Mesenchymal stem cell (in vitro differentiated cells and primary cell): ENCODE data around the gene PI4KA.

Experiments
- DNase-seq: peaks from one replicate; pipeline ENCODE4 v3.0.0-alpha.2; 2013
- H2AFZ ChIP-seq: one replicate; pipeline ENCODE4 v1.6.1; 2013; ENCODE audit warnings: low read depth, mild to moderate bottlenecking, control low read depth, inconsistent platforms, low read length, moderate library complexity
- H2AK5ac ChIP-seq: 2 replicates; pipeline ENCODE4 v1.6.1; 2013; ENCODE audit warnings: low read length, moderate library complexity, mild to moderate bottlenecking, inconsistent platforms; ENCODE audit not compliant: severe bottlenecking
- H2BK120ac ChIP-seq: one replicate; pipeline ENCODE4 v1.6.1; 2013; ENCODE audit warnings: low read depth, mild to moderate bottlenecking, inconsistent platforms, low read length, moderate library complexity
- H2BK12ac ChIP-seq, 2 experiments: one replicate each; pipeline ENCODE4 v1.6.1; 2013; ENCODE audit warnings: inconsistent platforms in 2 of 2, low read length in 2 of 2, mild to moderate bottlenecking in 2 of 2, moderate library complexity in 2 of 2, control low read depth in 1 of 2
- H2BK15ac ChIP-seq: one replicate; pipeline ENCODE4 v1.6.1; 2013; ENCODE audit warnings: mild to moderate bottlenecking, low read depth, inconsistent platforms; ENCODE audit not compliant: poor library complexity, severe bottlenecking
- H2BK5ac ChIP-seq: 2 replicates; pipeline ENCODE4 v1.6.1; 2013; ENCODE audit warnings: low read depth, mild to moderate bottlenecking, low read length, control low read depth, inconsistent platforms; ENCODE audit not compliant: poor library complexity, severe bottlenecking
- H3K14ac ChIP-seq, 2 experiments: one replicate each; pipeline ENCODE4 v1.6.1; 2013; ENCODE audit warnings: inconsistent platforms in 2 of 2, low read length in 2 of 2, control low read depth in 1 of 2, mild to moderate bottlenecking in 1 of 2, moderate library complexity in 1 of 2
- H3K18ac ChIP-seq, 2 experiments: one replicate each; pipeline ENCODE4 v1.6.1; 2013; ENCODE audit warnings: inconsistent platforms in 2 of 2, low read length in 2 of 2, control low read depth in 1 of 2, low read depth in 1 of 2, mild to moderate bottlenecking in 1 of 2
- H3K23ac ChIP-seq, 2 experiments: one replicate each; pipeline ENCODE4 v1.6.1; 2013; ENCODE audit warnings: inconsistent platforms in 2 of 2, low read length in 2 of 2, mild to moderate bottlenecking in 2 of 2, moderate library complexity in 2 of 2, control low read depth in 1 of 2
- H3K27ac ChIP-seq: 2 replicates; pipeline ENCODE4 v1.5.1; 2013; ENCODE audit warnings: mild to moderate bottlenecking, moderate library complexity, low read length, control low read depth, inconsistent platforms; ENCODE audit not compliant: poor library complexity, severe bottlenecking
- H3K27me3 ChIP-seq, 2 experiments: 2 replicates each; pipeline versions ENCODE4 v1.6.1 to v1.7.0; 2013; ENCODE audit warnings: low read length in 2 of 2, mild to moderate bottlenecking in 2 of 2, moderate library complexity in 2 of 2, control low read depth in 1 of 2, inconsistent platforms in 1 of 2; ENCODE audit not compliant: control insufficient read depth in 1 of 2, insufficient read depth in 1 of 2
- H3K36me3 ChIP-seq, 2 experiments: 2 replicates each; pipeline versions ENCODE4 v1.6.1 to v1.7.0; 2013; ENCODE audit warnings: low read length in 2 of 2, control low read depth in 1 of 2, inconsistent platforms in 1 of 2, low read depth in 1 of 2, mild to moderate bottlenecking in 1 of 2; ENCODE audit not compliant: insufficient read depth in 2 of 2, control insufficient read depth in 1 of 2
- H3K4ac ChIP-seq, 2 experiments: one replicate each; pipeline ENCODE4 v1.6.1; 2013; ENCODE audit warnings: inconsistent platforms in 2 of 2, low read length in 2 of 2, mild to moderate bottlenecking in 2 of 2, moderate library complexity in 2 of 2, control low read depth in 1 of 2, low read depth in 1 of 2
- H3K4me1 ChIP-seq: 2 replicates; pipeline ENCODE4 v1.6.1; 2013; ENCODE audit warnings: low read depth, low read length, control low read depth; ENCODE audit not compliant: control insufficient read depth, insufficient read depth
- H3K4me2 ChIP-seq: 2 replicates; pipeline ENCODE4 v1.6.1; 2013; ENCODE audit warnings: low read length, mild to moderate bottlenecking, inconsistent platforms; ENCODE audit not compliant: poor library complexity, severe bottlenecking
- H3K4me3 ChIP-seq, 2 experiments: 2 replicates each; pipeline versions ENCODE4 v1.5.1 to v1.7.0; 2013; ENCODE audit warnings: low read length in 2 of 2, mild to moderate bottlenecking in 2 of 2, control low read depth in 1 of 2, low read depth in 1 of 2; ENCODE audit not compliant: insufficient read depth in 1 of 2
- H3K79me1 ChIP-seq: replicated peaks from 2 replicates; pipeline ENCODE4 v1.6.1; 2013; ENCODE audit warnings: mild to moderate bottlenecking, control low read depth, low read length, inconsistent platforms; ENCODE audit not compliant: poor library complexity, severe bottlenecking
- H3K9ac ChIP-seq: 2 replicates; pipeline ENCODE4 v1.7.0; 2013; ENCODE audit warnings: mild to moderate bottlenecking, low read length, moderate library complexity
- H3K9me3 ChIP-seq: 2 replicates; pipeline ENCODE4 v1.7.0; 2013; ENCODE audit warnings: mild to moderate bottlenecking, low read length; ENCODE audit not compliant: control insufficient read depth
- H4K8ac ChIP-seq: one replicate; pipeline ENCODE4 v1.6.1; 2013; ENCODE audit warnings: inconsistent platforms, mild to moderate bottlenecking, low read length, moderate library complexity
- H4K91ac ChIP-seq: one replicate; pipeline ENCODE4 v1.6.1; 2013; ENCODE audit warnings: mild to moderate bottlenecking, low read length, inconsistent platforms
- WGBS: methylation state at CpG from one replicate; pipeline ENCODE4 v1.1.7; 2013; ENCODE audit warnings: mixed read lengths; 5-methylcytosine and 5-hydroxymethylcytosine counted together

PI4KA gene

DNA sequence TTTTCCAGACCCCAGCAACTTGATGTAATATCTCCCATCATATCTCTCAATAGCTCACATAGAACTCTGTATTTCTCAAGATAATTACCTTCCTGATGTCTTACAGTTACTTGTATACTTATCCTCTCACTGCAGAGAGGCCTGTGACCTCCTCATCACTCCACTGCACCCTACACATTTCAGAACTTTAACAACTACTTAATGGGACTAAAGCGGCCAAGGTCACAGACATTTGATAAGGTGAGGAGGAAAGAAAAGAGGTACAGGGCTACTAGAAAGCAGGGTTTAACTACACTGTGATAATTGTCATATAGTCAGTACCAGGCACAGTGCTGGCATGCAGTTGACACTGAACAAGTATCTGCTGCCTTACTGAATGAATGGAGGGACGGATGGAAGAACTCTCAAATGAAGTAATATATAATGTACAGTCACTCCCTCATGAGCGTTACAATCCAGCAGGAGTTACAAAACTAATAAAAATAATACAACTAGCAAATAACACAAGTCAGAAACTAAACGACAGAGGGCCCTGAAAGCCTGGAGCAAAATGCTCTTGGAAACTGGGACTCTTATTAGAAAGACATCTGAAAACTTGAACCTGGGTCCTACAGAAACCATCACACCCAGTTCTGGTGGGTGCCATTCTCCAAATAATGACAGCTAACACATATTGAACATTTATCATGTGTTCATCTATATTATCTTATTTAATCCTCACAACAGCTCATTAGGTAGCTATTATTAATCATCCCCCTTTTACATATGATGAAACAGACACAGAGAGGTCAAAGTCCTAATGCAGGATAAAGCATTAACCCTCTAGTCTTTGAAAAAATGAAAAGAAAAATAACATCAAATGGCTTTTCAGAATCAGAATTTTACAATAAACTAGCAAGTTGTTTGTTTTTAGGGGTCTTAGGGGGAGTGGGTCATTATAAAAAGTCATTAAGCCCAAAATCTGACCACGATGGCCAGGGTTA lies 14.3 kb downstream of the PI4KA start:
- Histone ChIP-seq H4K8ac (no peak overlapping the region), H3K36me3 (no peaks in the 10 kb centered on the region), H3K27me3 (no peaks in the 10 kb centered on the region), H3K14ac (no peak overlapping the region), H2AK5ac (no peak overlapping the region), H3K79me1 (peaks cover 26% of the 10 kb centered on the region), H3K9ac (no peak overlapping the region), H2BK12ac (no peak overlapping the region), H3K27ac (no peak overlapping the region), H3K18ac (no peak overlapping the region), H2BK15ac (no peak overlapping the region), H2BK120ac (no peak overlapping the region), H3K4me1 (no peaks in the 10 kb centered on the region), H3K4ac (no peak overlapping the region), H4K91ac (no peak overlapping the region), H2AFZ (no peak overlapping the region), H3K4me3 (no peak overlapping the region), H3K23ac (no peak overlapping the region), H3K4me2 (no peak overlapping the region), H3K9me3 (no peaks in the 10 kb centered on the region), H2BK5ac (no peak overlapping the region)
- no peak for DNase-seq
- 98% methylated on average over 4 of the region's 5 CpGs for WGBS

DNA sequence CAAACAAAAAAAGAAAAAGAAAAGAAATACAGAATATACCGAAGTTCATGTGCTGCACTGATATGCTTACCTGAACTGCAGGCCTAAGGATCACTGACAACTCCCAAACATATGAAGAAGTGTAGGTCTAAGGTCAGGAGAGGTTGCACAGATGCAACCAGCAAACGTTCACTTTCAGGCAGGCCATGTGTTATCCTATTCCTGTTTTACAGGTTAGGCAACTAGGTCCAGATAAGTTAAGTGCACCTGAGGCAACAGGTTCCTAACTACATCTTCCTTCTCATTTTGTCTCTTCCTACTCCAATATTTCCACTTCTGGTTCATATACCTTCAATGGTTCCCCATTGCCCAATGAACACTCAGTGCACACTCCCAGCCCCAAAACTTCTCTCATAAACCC lies 15.1 kb downstream of the PI4KA start:
- Histone ChIP-seq H4K8ac (no peak overlapping the region), H2BK12ac (no peak overlapping the region), H3K4me1 (no peaks in the 10 kb centered on the region), H3K36me3 (no peaks in the 10 kb centered on the region), H3K4me3 (no peak overlapping the region), H3K4ac (no peak overlapping the region), H2BK5ac (no peak overlapping the region), H3K4me2 (no peak overlapping the region), H3K27ac (no peak overlapping the region), H3K9ac (no peak overlapping the region), H3K9me3 (no peaks in the 10 kb centered on the region), H3K79me1 (peaks cover 27% of the 10 kb centered on the region), H3K14ac (no peak overlapping the region), H3K23ac (no peak overlapping the region), H3K18ac (no peak overlapping the region), H2AFZ (no peak overlapping the region), H2BK15ac (no peak overlapping the region), H3K27me3 (no peaks in the 10 kb centered on the region), H2BK120ac (no peak overlapping the region), H2AK5ac (no peak overlapping the region), H4K91ac (no peak overlapping the region)
- 85% methylated on average over 1 of the region's 2 CpGs for WGBS
- DNase-seq = no peak

DNA sequence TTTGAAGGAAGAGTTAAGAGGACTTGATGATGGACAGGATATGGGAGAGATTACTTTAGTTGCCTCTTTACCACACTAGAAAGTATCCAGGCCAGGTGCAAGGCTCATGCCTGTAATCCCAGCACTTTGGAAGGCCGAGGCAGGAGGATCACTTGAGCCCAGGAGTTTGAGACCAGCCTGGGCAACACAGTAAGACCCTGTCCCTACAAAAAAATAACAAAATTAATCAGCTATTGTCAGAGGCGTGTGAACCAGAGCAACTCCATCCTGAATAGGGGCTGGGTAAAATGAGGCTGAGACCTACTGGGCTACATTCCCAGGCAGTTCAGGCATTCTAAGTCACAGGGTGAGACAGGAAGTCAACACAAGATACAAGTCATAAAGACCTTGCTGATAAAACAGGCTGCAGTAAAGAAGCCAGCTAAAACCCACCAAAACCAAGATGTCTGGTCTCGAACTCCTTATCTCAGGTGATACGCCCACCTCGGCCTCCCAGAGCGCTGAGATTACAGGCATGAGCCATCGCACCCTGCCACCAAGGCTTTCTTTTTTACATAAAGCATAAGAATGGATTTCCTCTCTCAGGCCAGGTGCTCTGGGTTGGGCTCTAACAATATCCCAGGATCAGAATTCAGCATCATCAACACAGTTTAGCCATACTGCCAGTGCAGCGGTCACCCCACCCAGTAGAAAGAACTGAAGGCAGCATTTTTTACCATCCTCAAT lies 17.8 kb downstream of the PI4KA start:
- H3K79me1 ChIP-seq = peaks cover 29% of the 10 kb centered on the region
- H3K9ac ChIP-seq = no peak overlapping the region
- H3K18ac ChIP-seq = no peak overlapping the region
- DNase-seq = no peak
- no peaks in the 10 kb centered on the region for H3K9me3 ChIP-seq
- no peak overlapping the region for H2AK5ac ChIP-seq
- WGBS = 77% methylated on average over 8 of the region's 8 CpGs
- no peak overlapping the region for H2BK12ac ChIP-seq
- no peak overlapping the region for H2BK120ac ChIP-seq
- no peak overlapping the region for H3K4me2 ChIP-seq
- no peak overlapping the region for H2BK15ac ChIP-seq
- no peaks in the 10 kb centered on the region for H3K27me3 ChIP-seq
- H2AFZ ChIP-seq = no peak overlapping the region
- H3K36me3 ChIP-seq = no peaks in the 10 kb centered on the region
- no peak overlapping the region for H3K23ac ChIP-seq
- H4K8ac ChIP-seq = no peak overlapping the region
- no peak overlapping the region for H3K4ac ChIP-seq
- H2BK5ac ChIP-seq = no peak overlapping the region
- no peak overlapping the region for H4K91ac ChIP-seq
- no peak overlapping the region for H3K27ac ChIP-seq
- H3K14ac ChIP-seq = no peak overlapping the region
- H3K4me3 ChIP-seq = no peak overlapping the region
- peaks cover 3% of the 10 kb centered on the region for H3K4me1 ChIP-seq
